Measurements from ENCODE around the gene DIP2A.

GRCh38 chr21:46559291-46559983, 100.7 kb downstream of the DIP2A start:
- no peak for TF ChIP-seq CTCF (IDR thresholded peaks at IDR 0.05)
- TF ChIP-seq POLR2A (IDR thresholded peaks at IDR 0.05): no peak
